ENCODE data around the gene ISG15. TPM values are rescaled to one million over a fixed set of nuclear protein-coding genes. Genes with fewer than 3 reads are reported as not detected.
A peak's percentile ranks its signal among the peaks of the same experiment; 100 is the strongest.

ISG15 gene
- total and polyA plus RNA-seq, 9 of the 15 experiments (the other 6 are each of a cell fraction or from before 2014, with no cell fraction given), result 0.40 to 58.3 (median 12.2) TPM

DNA sequence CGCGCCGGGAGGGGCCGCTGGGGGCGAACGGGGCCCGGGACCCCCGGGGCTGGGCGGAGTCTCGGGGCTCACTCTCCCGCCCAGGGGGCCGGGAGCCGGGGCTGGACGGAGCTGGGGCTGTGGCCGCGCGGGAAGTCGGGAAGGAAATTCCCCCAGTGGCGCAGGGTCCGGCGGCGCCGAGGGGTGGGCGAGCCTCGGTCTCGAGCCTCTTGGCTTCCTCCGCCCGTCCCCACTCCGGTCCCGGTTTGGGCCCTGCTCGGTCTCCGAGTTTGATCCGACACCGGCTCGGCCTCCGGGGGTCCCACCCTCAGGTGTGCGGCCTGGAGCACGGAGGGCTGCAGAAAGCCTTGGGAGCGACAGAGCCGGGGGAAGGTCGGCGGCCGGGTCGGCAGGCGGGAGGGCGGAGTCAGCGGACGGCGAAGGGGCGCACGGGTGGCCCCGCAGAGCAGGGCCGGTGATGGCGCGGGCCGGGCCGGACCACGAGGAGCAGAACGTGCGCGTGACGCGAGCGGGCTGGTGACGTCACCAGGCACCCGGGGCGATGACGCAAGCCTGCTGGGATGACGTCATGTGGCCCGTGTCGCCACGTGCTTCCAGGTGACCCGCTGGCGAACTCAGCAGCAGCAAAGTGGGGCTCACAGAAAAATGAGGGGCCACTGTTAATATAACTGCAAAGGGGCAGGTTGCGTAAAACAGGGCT lies 12.8 kb upstream of the ISG15 start (continued):
- TF ChIP-seq ASH1L (IDR thresholded peaks at IDR 0.05; ENCODE audit: borderline replicate concordance, low read depth, partially characterized antibody) (peak; percentile 33), MCM3 (IDR thresholded peaks at IDR 0.05) (no peak), MCM5 (IDR thresholded peaks at IDR 0.05; ENCODE audit: low read depth) (no peak), ZNF165 (CRISPR knock-in tag; IDR thresholded peaks at IDR 0.05; ENCODE audit: borderline replicate concordance) (no peak), NR2F6 (CRISPR knock-in tag; IDR thresholded peaks at IDR 0.05) (no peak), CBFA2T2 (conservative IDR thresholded peaks at IDR 0.05) (peak; percentile 46; the same call in 1 of the 2 replicates), ZNF717 (CRISPR knock-in tag; IDR thresholded peaks at IDR 0.05) (no peak), HDAC3 (IDR thresholded peaks at IDR 0.05; ENCODE audit: borderline replicate concordance, partially characterized antibody) (no peak)
- TF ChIP-seq, protein P1, sequence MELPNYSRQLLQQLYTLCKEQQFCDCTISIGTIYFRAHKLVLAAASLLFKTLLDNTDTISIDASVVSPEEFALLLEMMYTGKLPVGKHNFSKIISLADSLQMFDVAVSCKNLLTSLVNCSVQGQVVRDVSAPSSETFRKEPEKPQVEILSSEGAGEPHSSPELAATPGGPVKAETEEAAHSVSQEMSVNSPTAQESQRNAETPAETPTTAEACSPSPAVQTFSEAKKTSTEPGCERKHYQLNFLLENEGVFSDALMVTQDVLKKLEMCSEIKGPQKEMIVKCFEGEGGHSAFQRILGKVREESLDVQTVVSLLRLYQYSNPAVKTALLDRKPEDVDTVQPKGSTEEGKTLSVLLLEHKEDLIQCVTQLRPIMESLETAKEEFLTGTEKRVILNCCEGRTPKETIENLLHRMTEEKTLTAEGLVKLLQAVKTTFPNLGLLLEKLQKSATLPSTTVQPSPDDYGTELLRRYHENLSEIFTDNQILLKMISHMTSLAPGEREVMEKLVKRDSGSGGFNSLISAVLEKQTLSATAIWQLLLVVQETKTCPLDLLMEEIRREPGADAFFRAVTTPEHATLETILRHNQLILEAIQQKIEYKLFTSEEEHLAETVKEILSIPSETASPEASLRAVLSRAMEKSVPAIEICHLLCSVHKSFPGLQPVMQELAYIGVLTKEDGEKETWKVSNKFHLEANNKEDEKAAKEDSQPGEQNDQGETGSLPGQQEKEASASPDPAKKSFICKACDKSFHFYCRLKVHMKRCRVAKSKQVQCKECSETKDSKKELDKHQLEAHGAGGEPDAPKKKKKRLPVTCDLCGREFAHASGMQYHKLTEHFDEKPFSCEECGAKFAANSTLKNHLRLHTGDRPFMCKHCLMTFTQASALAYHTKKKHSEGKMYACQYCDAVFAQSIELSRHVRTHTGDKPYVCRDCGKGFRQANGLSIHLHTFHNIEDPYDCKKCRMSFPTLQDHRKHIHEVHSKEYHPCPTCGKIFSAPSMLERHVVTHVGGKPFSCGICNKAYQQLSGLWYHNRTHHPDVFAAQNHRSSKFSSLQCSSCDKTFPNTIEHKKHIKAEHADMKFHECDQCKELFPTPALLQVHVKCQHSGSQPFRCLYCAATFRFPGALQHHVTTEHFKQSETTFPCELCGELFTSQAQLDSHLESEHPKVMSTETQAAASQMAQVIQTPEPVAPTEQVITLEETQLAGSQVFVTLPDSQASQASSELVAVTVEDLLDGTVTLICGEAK (IDR thresholded peaks at IDR 0.05), result peak; percentile 34; the same call in 1 of the 2 replicates
- TF ChIP-seq, protein P1 (CRISPR knock-in tag; IDR thresholded peaks at IDR 0.05), result peak; percentile 76
- TF ChIP-seq, protein P2, sequence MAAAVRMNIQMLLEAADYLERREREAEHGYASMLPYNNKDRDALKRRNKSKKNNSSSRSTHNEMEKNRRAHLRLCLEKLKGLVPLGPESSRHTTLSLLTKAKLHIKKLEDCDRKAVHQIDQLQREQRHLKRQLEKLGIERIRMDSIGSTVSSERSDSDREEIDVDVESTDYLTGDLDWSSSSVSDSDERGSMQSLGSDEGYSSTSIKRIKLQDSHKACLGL (CRISPR knock-in tag; IDR thresholded peaks at IDR 0.05; ENCODE audit: borderline replicate concordance, poor library complexity, severe bottlenecking), result peak; percentile 16
- TF ChIP-seq, protein P3, sequence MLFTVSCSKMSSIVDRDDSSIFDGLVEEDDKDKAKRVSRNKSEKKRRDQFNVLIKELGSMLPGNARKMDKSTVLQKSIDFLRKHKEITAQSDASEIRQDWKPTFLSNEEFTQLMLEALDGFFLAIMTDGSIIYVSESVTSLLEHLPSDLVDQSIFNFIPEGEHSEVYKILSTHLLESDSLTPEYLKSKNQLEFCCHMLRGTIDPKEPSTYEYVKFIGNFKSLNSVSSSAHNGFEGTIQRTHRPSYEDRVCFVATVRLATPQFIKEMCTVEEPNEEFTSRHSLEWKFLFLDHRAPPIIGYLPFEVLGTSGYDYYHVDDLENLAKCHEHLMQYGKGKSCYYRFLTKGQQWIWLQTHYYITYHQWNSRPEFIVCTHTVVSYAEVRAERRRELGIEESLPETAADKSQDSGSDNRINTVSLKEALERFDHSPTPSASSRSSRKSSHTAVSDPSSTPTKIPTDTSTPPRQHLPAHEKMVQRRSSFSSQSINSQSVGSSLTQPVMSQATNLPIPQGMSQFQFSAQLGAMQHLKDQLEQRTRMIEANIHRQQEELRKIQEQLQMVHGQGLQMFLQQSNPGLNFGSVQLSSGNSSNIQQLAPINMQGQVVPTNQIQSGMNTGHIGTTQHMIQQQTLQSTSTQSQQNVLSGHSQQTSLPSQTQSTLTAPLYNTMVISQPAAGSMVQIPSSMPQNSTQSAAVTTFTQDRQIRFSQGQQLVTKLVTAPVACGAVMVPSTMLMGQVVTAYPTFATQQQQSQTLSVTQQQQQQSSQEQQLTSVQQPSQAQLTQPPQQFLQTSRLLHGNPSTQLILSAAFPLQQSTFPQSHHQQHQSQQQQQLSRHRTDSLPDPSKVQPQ (CRISPR knock-in tag; IDR thresholded peaks at IDR 0.05; ENCODE audit: borderline replicate concordance), result peak; percentile 86; the same call in 1 of the 2 replicates
- TF ChIP-seq, protein P4, sequence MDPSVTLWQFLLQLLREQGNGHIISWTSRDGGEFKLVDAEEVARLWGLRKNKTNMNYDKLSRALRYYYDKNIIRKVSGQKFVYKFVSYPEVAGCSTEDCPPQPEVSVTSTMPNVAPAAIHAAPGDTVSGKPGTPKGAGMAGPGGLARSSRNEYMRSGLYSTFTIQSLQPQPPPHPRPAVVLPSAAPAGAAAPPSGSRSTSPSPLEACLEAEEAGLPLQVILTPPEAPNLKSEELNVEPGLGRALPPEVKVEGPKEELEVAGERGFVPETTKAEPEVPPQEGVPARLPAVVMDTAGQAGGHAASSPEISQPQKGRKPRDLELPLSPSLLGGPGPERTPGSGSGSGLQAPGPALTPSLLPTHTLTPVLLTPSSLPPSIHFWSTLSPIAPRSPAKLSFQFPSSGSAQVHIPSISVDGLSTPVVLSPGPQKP (CRISPR knock-in tag; IDR thresholded peaks at IDR 0.05), result peak; percentile 80; the same call in 1 of the 2 replicates
